HG02798 (cell line): ENCODE results near the gene ABCB4.

ENCODE experiments used
- ATAC-seq: cut with Tn5 transposase; IDR thresholded peaks from one replicate; pipeline ENCODE4 v1.9.1; 2021; ENCODE audit warnings: mild to moderate bottlenecking; ENCODE audit not compliant: unreplicated experiment, poor library complexity

Gene ABCB4

DNA sequence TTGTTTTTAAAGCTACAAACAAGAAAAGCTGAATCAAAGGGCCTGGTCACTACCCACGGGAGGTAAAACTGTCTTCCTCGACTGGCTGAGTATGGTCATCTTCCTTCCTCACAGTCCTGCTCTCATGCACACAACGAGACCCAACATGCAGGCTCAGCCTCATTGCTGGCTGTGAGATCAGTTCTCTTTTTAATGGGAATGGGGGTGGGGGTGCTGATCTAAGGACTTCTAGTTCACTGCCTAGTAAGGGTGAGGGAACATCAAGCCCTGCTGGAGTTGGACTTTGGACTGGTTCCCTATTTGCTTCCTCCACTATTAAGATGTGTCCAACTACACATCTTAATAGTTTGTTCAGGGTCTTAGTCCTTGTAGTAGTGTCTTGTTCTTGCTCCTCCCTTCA, 48.2 kb downstream of the ABCB4 start:
- no peak for ATAC-seq

DNA sequence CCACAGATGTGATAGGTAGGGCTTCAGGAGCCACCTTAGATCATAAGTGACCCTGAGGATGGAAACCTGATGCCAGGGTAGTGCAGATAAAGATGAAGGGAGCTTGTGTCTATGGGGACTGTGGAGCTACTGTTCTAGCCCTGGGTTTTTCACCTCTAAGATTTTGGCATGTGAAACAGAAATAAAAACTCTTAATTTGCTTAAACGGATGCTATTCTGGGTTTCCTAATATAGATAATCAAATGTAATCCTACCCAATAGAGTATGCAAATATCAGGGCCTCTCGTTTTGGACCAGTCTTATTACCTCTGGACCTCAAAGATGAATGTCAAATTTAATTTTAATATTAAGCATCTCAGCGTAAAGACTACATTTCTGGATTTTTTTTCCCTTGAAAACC, 49.3 kb downstream of the ABCB4 start:
- peak; percentile 84 for ATAC-seq

DNA sequence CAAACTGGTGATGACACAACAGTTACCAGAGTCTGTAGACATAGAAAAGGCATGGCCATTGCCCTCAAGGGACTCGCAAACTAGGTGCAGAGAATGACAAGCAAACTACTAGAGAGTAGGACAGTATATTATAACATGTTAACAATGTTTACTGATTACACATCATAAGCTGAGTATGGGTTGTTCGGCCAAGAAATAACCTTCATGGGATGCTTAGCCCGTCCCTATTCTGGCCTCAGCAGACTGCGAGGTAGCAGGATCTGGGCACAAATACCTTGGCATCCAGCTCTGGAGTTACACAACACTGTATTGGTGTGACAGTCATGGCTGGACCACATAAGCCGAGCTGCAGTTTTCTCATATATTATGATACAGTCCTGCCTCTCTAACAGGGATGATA, 51.4 kb downstream of the ABCB4 start:
- ATAC-seq = no peak

DNA sequence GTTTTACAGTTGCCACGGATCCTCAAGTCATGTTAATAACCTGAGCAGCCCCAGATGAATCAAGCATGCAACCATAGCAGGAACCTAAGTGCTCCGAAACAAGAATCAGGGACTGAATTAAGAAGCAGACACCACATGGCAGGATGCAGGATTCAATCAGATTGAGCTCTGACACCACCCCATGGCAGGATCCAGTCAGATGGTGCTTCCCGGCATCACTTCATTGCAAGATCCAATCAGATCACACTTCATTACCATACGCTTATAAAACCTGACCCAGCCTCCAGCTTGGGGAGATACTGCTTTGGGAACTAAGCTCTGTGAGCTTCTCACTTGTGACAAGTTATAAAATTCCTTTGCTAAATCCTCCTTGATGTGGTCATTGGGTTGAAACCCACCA, 55.3 kb downstream of the ABCB4 start:
- ATAC-seq = no peak

DNA sequence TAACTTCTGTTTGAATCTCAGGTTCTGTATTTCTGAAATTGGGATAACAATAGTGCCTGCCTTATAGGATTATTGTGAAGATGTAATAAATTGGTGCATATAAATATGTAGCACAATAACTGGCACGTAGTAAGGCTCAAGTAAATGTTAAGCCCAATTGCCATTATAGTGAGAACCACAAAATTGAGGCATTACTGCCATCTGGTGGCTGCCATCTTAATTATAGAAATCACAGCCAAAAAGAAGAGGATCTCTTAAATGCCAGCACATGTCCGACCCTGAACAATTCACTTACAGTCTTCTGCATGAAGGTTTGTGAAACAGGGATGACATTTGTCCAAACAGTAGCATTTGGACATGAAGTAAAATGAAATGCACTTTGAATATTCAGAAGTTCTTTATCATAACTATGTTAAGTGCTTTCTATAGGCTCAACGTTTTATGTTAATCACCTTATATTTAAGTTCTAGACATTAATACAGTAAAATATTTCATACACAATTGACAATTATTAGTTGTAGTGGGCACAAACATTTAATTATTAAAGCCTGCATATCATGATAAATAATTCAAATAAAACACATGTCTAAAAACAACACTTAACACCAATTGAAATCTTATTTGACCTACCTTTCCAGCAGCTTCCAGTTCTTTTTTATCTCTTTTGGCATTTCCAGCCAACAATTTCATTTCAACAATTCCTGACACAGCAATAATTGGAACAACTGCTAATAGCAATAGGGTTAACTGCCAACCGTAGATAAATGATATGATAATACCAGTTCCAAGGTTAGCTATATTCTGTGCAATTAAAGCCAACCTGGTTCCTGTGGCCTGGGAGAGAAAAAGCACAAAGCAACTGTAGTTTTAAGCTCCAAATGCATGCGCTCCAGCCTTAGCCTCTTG, 58.5 kb downstream of the ABCB4 start:
- ATAC-seq = peak; percentile 77

DNA sequence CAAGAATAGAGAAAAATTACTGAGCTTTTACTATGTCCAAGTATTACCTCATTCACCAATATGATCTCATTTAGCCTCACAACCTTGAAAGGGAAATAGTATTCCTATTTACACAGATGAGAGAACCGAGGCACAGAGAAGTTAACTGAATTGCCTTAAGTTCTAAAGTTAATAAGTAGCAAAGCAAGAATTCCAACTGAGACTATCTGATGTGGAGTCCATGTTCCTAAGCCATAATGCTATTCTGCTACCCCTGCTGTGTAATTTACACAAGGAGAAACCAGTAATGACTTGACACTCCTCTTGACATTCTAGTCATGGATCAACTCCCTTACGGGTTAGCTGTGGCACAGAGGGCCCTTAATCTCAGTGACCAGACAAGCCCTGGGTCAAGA, 60.7 kb downstream of the ABCB4 start:
- ATAC-seq = no peak

DNA sequence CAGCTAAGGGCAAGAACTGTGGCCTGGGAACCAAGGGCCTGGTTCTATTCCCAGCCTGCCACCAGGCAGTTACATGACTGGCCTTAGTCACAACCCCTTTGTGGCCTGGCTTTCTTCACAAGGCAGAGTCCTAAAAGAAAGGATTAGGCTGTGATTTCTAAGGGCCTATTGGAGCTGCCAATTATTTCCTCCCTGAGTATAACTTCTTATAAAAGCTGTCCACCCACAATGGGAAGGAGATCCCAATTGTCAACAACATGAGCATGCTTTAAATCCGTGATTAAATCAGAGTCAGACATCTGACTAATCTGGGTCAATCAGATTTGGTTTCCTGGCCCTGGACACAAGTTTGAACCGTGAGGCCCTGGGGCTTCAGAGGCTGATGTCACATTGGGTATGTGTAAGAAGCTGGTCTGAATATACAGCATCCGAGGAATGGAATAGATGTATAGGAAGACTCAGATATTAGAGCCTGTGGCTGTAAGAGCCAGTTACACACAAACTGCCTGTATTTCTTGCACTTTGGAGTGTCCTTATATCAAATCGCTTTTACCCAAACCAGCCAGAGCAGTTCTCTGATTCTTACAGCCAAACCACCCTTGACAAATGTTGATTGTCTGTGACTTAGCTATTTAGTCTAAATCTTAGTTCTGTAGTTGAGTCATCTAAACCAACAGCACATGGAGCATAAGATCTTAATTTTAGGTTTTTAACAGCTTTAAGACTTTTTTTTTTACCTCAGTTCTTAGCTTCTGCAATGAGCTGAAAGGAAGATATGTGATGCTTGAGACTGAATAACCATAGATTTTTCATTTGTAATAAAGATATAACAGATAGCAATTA, 61.3 kb downstream of the ABCB4 start:
- ATAC-seq = no peak

DNA sequence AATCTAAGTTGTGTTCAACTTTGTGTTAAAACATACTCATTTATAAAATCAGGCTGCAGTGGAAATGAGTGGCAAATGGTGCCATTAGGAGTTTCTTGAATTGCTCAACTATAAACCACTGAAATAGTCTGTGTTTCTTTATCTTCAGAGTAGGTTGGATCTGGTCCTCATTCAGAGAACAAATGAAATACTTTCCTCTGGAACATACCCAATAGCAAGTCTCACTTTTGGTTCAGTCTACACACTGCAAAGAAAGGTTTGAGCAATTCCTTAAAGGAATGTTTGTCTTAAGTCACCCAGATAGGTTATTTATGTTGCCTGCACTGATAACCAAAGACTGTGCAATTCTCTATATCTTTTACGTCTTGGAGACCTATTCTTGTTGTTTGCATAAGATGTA, 62.5 kb downstream of the ABCB4 start:
- ATAC-seq = no peak

DNA sequence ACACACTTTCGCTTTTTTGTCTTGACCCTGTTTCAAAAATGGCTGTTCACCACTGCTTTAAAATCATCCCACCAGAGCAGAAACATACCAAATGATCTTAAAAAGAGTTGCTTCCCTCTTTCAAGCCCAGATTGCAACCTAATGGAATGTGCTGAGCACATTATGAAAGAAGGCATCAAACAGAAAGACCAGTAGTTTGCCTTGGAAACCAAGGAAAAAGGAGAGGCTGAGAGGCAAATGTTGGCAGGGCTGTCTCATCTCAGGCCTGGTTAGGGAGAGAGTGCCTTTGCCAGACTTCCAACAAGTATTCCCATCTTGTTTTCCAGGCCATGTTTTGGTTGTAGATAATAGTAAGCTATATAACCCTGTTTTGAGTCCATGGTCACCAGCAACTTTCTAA, 64.3 kb downstream of the ABCB4 start:
- ATAC-seq = no peak

DNA sequence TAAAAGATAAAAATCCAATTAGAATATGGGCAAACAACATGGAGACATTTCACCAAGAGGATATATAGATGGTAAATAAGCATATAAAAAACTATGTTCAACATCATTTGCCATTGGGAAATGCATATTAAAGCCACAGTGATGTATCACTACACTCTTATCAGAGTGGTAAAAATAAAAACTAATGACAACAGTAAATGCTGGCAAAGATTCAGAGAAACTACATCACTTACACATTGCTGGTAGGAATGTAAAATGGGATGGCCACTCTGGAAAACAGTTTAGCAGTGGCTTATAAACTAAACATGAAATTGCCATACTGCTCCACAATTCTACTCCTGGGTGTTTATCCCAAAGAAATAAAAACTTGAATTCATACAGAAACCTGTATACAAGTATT, 70.8 kb downstream of the ABCB4 start:
- no peak for ATAC-seq

DNA sequence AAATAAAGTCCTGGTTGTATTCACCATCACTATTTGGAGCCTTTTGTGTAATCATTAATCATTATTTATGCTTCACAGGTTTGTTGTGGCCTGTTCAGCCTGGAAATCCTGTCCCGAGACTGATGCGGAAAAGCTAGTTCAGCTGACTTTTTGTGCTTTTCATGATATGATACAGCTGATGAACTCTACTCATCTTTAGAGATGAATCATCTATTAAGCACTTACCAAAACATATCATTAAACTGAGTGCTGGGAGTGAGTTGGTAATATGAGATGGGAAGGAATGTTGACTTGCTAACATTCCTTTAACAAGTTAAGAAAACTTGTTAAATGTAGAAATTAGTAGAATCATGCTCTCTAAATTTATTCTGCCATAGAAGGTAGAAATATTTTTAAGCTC, 77.0 kb downstream of the ABCB4 start:
- no peak for ATAC-seq

DNA sequence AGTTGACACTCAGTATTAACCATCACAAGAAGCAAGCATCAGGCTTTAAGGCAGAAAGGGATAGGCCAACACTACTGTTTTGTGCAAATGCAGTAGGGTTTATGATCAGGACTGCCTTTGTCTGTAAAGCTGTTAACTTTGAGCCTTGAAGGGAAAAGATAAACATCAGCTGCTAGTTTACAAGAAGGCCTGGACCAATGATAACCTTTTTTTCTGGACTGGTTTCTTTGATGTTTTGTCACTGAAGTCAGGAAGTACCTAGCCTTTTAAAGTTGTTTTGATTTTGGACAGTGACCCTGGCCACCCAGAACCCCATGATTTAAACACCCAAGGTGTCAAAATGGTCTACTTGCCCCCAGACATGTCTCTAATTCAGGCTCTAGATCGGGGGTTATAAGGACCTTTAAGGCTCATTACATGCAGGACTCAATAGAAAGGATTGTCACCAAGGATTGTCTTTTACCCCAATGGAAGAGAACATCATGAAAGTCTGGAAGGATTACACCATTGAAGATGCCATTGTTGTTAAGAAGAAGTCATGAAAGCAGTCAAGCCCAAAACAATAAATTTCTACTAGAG, 79.9 kb downstream of the ABCB4 start:
- no peak for ATAC-seq

DNA sequence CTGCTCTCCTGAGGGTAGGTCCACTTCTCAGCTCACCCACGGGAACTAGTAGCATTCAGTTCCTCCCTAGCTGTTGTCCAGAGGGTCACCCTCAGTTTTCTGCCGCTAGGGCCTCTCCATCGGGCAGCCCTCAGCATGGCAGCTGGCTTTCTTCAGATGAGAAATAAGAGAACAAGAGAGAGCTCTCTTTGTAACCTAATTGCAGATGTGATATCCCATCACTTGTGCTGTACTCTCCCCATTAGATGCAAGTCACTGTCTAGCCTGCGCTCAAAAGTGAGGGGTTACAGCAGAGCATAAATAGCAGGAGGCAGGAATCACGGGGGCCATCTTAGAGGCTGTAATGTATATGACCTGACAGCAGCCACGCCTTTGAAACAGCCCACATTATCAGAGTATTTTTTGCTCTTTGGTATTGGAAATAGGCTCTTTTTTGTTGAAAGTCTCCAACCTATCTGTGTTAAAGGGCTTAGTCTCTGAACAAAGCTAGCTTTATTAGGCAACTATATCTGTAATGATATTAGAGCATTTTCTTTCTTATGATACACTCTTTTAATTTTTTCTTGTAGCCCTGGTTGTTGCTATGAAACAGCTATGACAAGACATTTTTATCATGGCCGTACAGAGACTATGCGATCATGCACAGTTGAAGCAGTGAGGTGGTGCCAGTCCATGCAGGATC, 84.3 kb downstream of the ABCB4 start:
- ATAC-seq = no peak

DNA sequence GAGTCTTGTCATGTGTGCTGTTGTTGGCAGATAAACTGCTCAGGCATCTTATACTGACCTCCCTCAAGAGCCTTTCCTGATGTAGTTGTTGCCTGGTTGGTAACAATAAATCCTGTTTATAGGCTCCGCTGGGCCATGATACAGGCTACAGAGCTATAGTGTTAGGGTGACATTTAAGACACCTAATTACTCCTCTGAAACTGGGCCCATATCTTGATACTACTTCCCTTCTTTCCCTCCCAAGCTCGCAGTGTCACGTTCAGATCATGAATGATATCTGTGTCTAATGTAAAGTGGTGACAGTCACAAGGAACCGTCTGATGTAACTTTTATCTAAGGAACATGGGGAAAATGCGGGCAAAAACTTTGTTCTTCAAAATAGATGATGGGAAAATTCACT, 94.6 kb downstream of the ABCB4 start:
- no peak for ATAC-seq

DNA sequence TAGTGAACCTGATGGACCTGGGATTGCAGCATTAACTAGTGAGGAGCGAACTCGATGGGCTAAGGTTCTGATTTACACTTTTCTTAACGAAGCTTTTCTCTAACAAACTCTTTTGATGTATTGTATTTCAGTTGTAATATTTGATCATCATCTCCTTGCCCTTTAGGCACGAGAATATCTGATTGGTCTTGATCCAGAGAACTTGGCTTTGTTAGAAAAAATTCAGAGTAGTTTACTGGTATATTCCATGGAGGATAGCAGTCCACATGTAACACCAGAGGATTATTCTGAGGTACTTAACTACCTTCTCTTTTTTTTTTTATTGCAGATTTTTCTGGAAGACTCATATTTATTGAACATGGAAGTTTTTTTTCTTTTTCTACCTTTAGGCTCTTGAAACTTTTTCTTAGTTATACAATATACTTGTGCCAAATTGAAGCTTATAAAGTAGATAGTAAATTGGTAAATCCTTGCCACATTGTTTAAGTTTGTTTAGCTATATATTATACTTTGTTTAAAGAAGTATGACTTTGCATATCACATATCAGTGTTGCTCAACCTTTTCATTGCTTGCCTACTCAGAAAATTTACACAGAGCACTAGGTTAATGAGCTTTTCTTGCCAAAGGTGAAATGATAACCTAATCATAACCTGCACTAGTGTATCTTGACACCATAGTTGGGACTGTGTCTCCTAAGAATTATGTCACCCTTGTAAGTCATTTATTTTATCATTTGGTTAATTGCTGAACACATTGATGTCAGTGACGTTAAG, 99.6 kb downstream of the ABCB4 start:
- no peak for ATAC-seq

DNA sequence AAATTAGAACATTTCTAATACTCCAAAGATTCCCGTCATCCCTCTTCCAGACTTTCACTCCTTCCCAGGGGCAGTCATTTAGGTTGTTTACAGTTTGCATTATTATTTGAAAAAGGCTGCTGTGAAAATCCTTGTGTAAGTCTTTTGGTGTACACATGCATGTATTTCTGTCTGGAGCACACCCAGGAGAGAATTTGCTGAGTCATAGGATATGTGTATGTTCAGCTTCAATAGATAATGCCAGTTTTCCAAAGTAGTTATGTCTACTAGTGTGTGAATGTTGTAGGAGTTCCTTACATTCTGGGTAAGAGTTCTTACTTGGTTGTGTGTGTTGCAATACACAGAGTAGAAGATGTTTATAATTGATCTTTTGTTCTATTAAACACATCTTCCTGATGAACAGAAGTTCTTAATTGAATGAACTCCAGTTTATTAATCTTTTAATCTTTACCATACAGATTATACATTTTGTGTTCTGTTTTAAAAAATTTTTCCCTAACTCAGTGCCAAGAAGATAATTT, 104.8 kb downstream of the ABCB4 start:
- ATAC-seq = no peak

DNA sequence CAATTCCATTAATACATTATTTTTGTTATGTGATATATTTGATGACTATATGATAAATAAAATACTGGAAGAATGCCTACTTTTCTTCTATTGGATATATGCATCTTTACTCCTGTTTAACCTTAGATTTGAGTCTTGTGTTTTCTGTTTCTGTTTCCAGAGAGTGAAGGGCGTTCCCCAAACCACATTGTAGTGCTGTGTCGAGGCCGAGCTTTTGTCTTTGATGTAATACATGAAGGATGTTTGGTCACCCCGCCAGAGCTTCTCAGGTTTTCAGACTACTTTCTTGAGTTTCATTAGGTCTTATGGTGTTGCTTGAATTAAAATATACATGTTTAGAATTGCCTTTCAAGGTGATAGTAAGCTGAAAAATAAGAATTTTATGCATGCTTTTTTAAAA, 106.3 kb downstream of the ABCB4 start:
- ATAC-seq = no peak

DNA sequence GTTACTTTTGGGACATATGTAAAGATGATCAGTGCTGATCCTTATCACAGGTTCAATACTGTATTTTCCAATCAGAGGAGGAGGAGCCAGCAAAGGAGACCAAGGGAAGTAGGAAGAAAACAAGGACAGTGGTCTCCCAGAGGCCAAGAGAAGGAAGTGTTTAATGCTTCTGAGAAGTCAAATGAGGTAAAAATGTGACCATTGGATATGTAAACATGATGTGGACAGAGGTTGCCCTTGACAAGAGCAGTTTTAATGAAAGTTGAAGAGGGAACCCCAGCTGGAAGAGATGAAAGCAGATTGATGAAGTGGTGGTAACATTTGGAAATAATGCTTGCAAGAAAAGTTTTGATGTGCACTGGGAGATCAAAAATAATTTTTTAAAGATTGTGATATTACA, 111.2 kb downstream of the ABCB4 start:
- no peak for ATAC-seq

DNA sequence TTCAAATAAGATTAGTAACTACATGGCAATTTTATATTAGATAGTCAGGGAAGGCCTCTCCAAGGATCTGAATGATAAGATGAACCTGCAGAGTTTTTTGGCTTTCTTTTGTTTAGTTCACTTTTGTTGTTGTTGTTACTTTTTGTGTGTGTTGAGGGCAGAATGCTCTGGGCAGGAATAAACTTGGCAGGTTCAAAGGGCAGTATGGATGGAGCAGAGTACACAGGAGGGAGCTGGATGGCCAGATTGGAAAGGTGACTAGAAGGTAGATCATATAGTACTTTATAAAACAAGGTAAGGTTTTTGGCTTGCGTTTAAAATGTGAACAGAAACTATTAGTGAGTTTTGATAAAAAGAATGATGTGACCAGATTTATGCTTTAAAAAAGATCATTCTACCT, 112.1 kb downstream of the ABCB4 start:
- ATAC-seq = no peak

DNA sequence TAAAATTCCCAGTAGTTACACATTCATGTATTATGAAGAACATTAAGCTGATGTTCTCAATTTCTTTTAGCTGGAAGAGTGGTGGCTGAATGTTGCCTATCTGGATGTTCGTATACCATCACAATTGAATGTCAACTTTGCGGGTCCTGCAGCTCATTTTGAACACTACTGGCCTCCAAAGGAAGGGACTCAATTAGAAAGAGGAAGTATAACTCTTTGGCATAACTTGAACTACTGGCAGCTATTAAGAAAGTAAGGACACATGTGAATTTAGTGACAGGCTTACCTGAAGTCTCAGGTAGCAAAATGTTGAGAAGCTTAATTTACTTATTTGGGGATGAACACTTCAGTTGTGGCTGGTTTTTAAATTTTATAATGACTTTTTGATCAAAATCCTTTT, 114.2 kb downstream of the ABCB4 start:
- no peak for ATAC-seq
